GM12873 (cell line): ENCODE measurements around the gene PARD3B.

Experiments used
- CTCF ChIP-seq: IDR thresholded peaks from 2 replicates; pipeline ENCODE4 v1.5.1; 2012; ENCODE audit warnings: low read depth, mild to moderate bottlenecking, moderate library complexity, low read length, control low read depth; ENCODE audit not compliant: insufficient read depth; ENCODE audit errors: missing control alignments

The PARD3B gene

GRCh38 chr2:205323929-205324328 is 778.7 kb downstream of the PARD3B start:
- peak; percentile 53 for TF ChIP-seq CTCF

GRCh38 chr2:205324355-205324754 is 779.1 kb downstream of the PARD3B start:
- no peak for TF ChIP-seq CTCF

- no peak for TF ChIP-seq CTCF
These were observed 788.1 kb downstream of the PARD3B start for GRCh38 chr2:205333351-205333750.

- TF ChIP-seq CTCF = no peak
These were observed 792.0 kb downstream of the PARD3B start for GRCh38 chr2:205337274-205337673.

- TF ChIP-seq CTCF = no peak
These were observed 792.9 kb downstream of the PARD3B start for GRCh38 chr2:205338156-205338555.

GRCh38 chr2:205343103-205343502 is 797.8 kb downstream of the PARD3B start:
- TF ChIP-seq CTCF = no peak

GRCh38 chr2:205346649-205347048 is 801.4 kb downstream of the PARD3B start:
- TF ChIP-seq CTCF = no peak
